ENCODE measurements around the gene TIMM13. TPM values are rescaled to one million over a fixed set of nuclear protein-coding genes. Genes with fewer than 3 reads are reported as not detected.

The TIMM13 gene
- total RNA-seq, 2 donors from 2014 or later = 32.8 to 37.2 TPM

DNA sequence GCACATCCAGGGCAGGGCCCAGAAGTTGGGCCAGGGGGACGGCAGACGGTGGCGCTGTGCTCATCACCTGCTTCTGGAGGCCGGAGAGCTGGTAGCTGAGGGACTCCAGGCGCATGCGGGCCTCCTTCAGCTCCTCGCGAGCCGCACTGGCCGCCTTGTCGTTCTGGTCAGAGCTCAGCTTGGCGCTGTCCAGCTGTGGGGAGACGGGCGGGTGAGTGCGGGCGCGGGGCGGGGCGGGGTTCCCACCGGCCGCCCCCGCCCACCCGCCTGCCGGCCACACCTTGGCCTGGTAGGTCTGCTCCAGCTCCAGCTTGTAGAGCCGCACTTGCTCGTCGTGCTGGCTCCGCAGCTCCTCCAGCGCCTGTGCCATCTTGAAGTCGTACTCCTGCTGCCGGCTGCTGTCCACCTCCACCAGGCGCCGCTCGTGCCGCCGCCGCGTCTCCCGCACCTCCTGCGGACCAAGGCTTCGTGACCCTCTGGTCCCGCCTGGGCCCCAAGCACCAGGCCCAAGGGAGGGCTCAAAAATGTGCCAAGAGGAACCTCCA is 7.4 kb upstream of the TIMM13 start:
- intact Hi-C loops (cut with DNase I) = no loop called here
- DNase-seq (ENCODE audit: low spot score) = no peak

GRCh38 chr19:2434267-2434666 is 6.9 kb upstream of the TIMM13 start:
- intact Hi-C loops (cut with DNase I) = no loop called here
- no peak for DNase-seq (ENCODE audit: low spot score)

- DNase-seq (ENCODE audit: low spot score) = no peak
- intact Hi-C loops (cut with DNase I) = no loop called here
Measured at GRCh38 chr19:2433854-2434253, 6.5 kb upstream of the TIMM13 start.

GRCh38 chr19:2432131-2432848 is 4.9 kb upstream of the TIMM13 start:
- intact Hi-C loops (cut with DNase I) = no loop called here

DNA sequence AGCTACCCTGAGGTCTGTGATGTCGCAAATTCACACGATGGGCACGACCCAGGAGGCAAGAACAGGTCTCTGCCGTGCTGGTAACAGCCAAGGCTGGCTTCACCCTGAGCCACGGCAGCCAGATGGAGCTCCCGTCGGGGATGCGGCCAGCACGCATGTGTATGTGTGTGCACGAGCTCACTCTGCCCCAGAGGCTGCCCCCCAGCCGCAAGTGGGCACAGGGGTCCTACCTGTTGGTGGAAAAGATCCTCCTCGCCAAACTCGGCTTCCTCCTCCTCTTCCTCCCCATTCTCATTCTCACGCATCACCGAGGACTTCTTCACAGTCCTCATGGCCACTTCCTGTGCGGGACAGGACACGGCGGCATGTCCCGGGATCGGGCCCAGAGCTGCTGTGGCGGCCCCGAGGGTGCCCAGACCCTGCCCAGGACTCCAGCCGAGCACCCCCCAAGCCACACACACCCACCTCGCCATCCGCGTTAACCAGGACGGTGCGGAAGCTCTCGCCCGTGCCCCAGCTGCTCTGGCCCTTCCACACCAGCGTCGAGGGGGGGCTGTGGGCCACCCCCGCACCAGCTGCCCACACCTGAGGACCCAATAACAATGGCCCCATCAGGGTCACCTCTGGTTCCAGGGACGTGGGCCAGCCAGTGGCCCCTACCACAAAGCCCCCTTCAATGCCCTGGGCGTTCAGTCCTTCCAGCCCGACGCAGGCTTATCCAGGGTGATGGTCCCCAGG is 4.1 kb upstream of the TIMM13 start:
- intact Hi-C loops (cut with DNase I) = no loop called here
- no peak for DNase-seq (ENCODE audit: low spot score)

More at GRCh38 chr19:2432131-2432848, 4.9 kb upstream of the TIMM13 start:
- DNase-seq (ENCODE audit: low spot score) = no peak

GRCh38 chr19:2429917-2430535 is 2.6 kb upstream of the TIMM13 start:
- intact Hi-C loops (cut with DNase I) = loop anchor here in 1 of 2 donors (2.0 kb wide), 1 partner anchor 35 kb away; no protein-coding TSS in a partner anchor
- peak; percentile 76 for DNase-seq (ENCODE audit: low spot score)

GRCh38 chr19:2428756-2429711 is 1.6 kb upstream of the TIMM13 start:
- no peak for DNase-seq (ENCODE audit: low spot score)
- intact Hi-C loops (cut with DNase I) = loop anchor here in 1 of 2 donors (2.0 kb wide), 1 partner anchor 36 kb away; no protein-coding TSS in a partner anchor

- intact Hi-C loops (cut with DNase I) = loop anchor here in 1 of 2 donors (2.0 kb wide), 1 partner anchor 36 kb away; no protein-coding TSS in a partner anchor
Measured at GRCh38 chr19:2428321-2428690, 920 bp upstream of the TIMM13 start.

GRCh38 chr19:2426611-2427428 is 566 bp downstream of the TIMM13 start:
- intact Hi-C loops (cut with DNase I) = no loop called here
- DNase-seq (ENCODE audit: low spot score) = peak; percentile 85

More at GRCh38 chr19:2428321-2428690, 920 bp upstream of the TIMM13 start:
- peak; percentile 83 for DNase-seq (ENCODE audit: low spot score)

GRCh38 chr19:2425622-2426581 is 1.5 kb downstream of the TIMM13 start:
- peak; percentile 74 for DNase-seq (ENCODE audit: low spot score)
- intact Hi-C loops (cut with DNase I) = no loop called here

DNA sequence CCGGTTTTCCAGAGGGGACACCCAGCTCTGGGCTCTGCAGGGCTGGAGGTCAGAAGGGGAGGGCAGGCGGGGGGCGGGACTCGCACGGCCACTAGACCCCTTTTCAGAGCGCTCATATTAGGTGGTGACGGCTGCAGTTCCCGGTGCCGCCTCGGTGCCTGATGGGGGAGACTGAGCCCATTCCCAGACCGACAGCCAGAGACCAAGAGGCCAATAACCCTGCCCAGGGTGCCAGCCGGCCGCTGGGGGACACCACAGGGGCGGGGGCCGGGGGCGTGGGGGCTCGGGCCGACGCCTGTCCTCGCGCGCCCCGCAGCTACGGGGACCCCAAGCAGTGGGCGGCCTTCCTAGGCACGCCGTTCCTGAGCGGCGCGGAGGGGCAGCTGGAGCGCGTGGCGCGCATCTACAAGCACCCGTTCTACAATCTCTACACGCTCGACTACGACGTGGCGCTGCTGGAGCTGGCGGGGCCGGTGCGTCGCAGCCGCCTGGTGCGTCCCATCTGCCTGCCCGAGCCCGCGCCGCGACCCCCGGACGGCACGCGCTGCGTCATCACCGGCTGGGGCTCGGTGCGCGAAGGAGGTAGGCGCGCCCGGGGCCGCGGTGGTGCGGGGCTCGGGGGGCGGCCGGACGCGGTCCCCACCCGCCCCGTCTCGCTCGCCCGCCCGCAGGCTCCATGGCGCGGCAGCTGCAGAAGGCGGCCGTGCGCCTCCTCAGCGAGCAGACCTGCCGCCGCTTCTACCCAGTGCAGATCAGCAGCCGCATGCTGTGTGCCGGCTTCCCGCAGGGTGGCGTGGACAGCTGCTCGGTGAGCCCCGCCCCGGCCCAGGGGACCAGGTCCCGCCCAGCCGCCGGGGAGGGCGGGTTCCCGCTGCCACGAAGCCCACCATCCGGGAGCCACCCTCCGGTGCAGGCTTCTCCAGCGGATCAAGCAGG is 2.4 kb downstream of the TIMM13 start:
- intact Hi-C loops (cut with DNase I) = no loop called here
- peak; percentile 87 for DNase-seq (ENCODE audit: low spot score)

- intact Hi-C loops (cut with DNase I) = no loop called here
- no peak for DNase-seq (ENCODE audit: low spot score)
Measured at GRCh38 chr19:2423915-2424685, 3.3 kb downstream of the TIMM13 start.

GRCh38 chr19:2423071-2423914 is 4.1 kb downstream of the TIMM13 start:
- intact Hi-C loops (cut with DNase I) = no loop called here
- DNase-seq (ENCODE audit: low spot score) = no peak

Data from posterior vena cava (tissue), 2 donors.